Measurements from ENCODE around the gene SLC35G6.

DNA sequence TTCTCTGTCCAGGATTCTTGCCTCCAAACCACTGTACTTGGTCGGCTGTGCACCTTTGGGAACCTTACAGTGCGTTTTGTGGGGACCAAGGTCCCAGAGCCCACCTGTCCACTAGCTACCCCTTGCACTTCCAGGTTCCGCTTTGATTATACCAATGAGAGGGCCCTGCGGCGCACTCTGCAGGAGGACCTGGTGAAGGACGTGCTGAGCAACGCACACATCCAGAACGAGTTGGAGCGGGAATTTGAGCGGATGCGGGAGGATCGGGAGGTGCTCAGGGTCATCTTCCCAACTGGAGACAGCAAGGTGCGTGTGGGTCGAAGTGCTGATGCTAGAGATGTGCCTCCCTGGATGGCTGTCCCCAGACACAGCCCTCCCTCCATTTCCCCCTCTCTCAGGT is 21.7 kb downstream of the SLC35G6 start:
- TF ChIP-seq CTCF (IDR thresholded peaks at IDR 0.05) (no peak), POLR2A (IDR thresholded peaks at IDR 0.05) (no peak)

Measured in thyroid gland (tissue), 4 donors.